Lung (tissue), 12 donors: ENCODE data around the gene SNCA. TPM values are rescaled to one million over a fixed set of nuclear protein-coding genes. Genes with fewer than 3 reads are reported as not detected.

Source experiments
- ATAC-seq: fragments of 200-7000 bp; cut with Tn5 transposase; one replicate; pipeline ENCODE4 v1.9.1; 2020; ENCODE audit warnings: moderate number of reproducible peaks; ENCODE audit not compliant: insufficient read depth, low FRiP score
- DNase-seq, 3 donors: peaks; one replicate each; pipeline ENCODE4 v3.0.0-alpha.2; 2013 to 2017
- H3K27ac ChIP-seq, 2 donors: one replicate each; pipeline ENCODE4 v1.5.1; 2013; ENCODE audit warnings: mild to moderate bottlenecking in 2 of 2, moderate library complexity in 2 of 2, control low read depth in 1 of 2, inconsistent platforms in 1 of 2, low read depth in 1 of 2, low read length in 1 of 2
- H3K27me3 ChIP-seq, 3 donors: one replicate each; pipeline ENCODE4 v1.5.1; 2013; ENCODE audit warnings: low read length in 2 of 3; ENCODE audit not compliant: control insufficient read depth in 3 of 3, insufficient read depth in 3 of 3
- H3K36me3 ChIP-seq, 4 donors: one replicate each; pipeline ENCODE4 v1.5.1; 2013; ENCODE audit warnings: low read length in 4 of 4, mild to moderate bottlenecking in 1 of 4, moderate library complexity in 1 of 4; ENCODE audit not compliant: control insufficient read depth in 4 of 4, insufficient read depth in 4 of 4
- H3K4me1 ChIP-seq, 5 donors: one replicate each; pipeline ENCODE4 v1.5.1; 2013; ENCODE audit warnings: low read length in 5 of 5, mild to moderate bottlenecking in 2 of 5, moderate library complexity in 1 of 5; ENCODE audit not compliant: control insufficient read depth in 5 of 5, insufficient read depth in 5 of 5
- H3K4me3 ChIP-seq: one replicate; pipeline ENCODE4 v1.5.1; 2013; ENCODE audit warnings: mild to moderate bottlenecking, control low read depth, moderate library complexity
- H3K9ac ChIP-seq, 2 donors: one replicate each; pipeline ENCODE4 v1.5.1; 2013; ENCODE audit warnings: low read length in 2 of 2, control low read depth in 1 of 2; ENCODE audit not compliant: insufficient read depth in 1 of 2
- H3K9me3 ChIP-seq, 4 donors: one replicate each; pipeline ENCODE4 v1.5.1; 2013; ENCODE audit warnings: low read length in 3 of 4, mild to moderate bottlenecking in 1 of 4, moderate library complexity in 1 of 4; ENCODE audit not compliant: control insufficient read depth in 4 of 4, insufficient read depth in 3 of 4
- CTCF ChIP-seq: IDR thresholded peaks from 2 replicates; pipeline ENCODE4 v1.5.1; 2012; ENCODE audit warnings: mild to moderate bottlenecking; ENCODE audit errors: control extremely low read depth, extremely low read depth
- WGBS, 2 donors: extraction: QIAGEN DNeasy Blood & Tissue Kit; methylation state at CpG; one replicate each; pipeline ENCODE4 v1.1.7; 2013; 5-methylcytosine and 5-hydroxymethylcytosine counted together
- polyA plus RNA-seq, 2 donors: library from polyadenylated mRNA; stranded (reverse); fragments of 200-250 nt; gene quantifications; one replicate each; pipeline ENCODE4 v1.2.1, GENCODE V29; 2013
- total RNA-seq, 2 donors: library from RNA; depleted of rRNA in 1 of 2; stranded (reverse); fragments of >200 nt in 1 of 2; gene quantifications; one replicate each; pipeline ENCODE4 v1.2.1, GENCODE V29; 2014 to 2021
- donor health status: control.
- donor health status: control.
- donor health status: Bipolar disorder and iron deficiency.
- donor health status: healthy.
- donor health status: DM: yes; HTN: yes; CAD: no.

The SNCA gene
- total and polyA plus RNA-seq, 4 donors: 7.1 to 60.4 (median 12.3) TPM

DNA sequence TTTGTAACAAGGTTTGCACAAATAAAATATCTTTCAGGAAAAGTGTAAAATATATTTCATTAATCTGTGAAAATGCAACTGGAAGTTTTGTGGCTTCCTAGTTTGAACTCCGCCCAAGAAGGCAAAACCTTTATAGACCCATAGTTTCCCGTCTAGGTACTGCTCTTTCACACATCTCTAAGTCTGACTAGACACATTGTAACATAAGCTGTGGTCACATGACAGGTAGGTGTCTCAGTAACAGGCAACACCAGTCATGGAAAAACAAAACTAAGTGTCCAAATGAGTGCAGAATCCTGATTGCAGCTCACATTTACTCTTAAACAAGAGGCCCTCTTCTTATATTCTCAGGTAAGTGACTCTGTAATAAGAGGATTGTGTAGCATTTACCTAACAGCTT is 55.6 kb downstream of the SNCA start:
- Histone ChIP-seq H3K4me3 (no peak overlapping the region), H3K27me3 (no peaks in the 10 kb centered on the region), H3K9me3 (peaks cover 0 to 6% (median 3%) of the 10 kb centered on the region in 4 donors), H3K4me1 (peaks cover 0 to 10% (median 0%) of the 10 kb centered on the region in 5 donors), H3K9ac (no peak overlapping the region), H3K36me3 (no peaks in the 10 kb centered on the region), H3K27ac (no peak overlapping the region)
- DNase-seq (no peak), ATAC-seq (no peak)
- 81 to 87% methylated on average over 2 of the region's 2 CpGs for WGBS, 2 donors
- TF ChIP-seq CTCF: no peak

GRCh38 chr4:89773805-89774204 is 63.2 kb downstream of the SNCA start:
- TF ChIP-seq CTCF: no peak

DNA sequence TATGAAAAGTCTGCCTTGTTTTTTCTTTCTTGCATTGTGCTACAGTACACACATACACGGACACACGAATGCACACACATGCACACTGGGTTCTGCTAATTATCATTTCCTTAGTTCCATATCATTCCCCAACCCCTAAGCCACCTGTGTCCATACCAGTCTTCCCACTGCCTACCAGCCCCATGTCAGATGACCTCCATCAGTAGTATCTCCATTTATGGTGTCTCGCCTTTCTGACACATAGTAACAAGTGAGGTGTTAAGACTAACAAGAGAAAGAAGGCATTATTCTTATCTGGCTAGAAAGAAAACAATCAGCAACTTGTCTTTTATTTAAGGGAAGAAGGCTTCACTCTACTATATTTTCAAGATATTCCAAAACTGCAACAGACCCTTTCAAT is 67.1 kb downstream of the SNCA start:
- TF ChIP-seq CTCF: no peak
- ATAC-seq (no peak), DNase-seq (no peak)
- Histone ChIP-seq H3K27ac (no peak overlapping the region), H3K27me3 (no peaks in the 10 kb centered on the region), H3K9me3 (no peaks in the 10 kb centered on the region), H3K4me3 (no peak overlapping the region), H3K9ac (no peak overlapping the region), H3K4me1 (peaks cover 0 to 17% (median 2%) of the 10 kb centered on the region in 5 donors), H3K36me3 (peaks cover 0 to 6% (median 0%) of the 10 kb centered on the region in 4 donors)
- 95 to 97% methylated on average over 3 of the region's 3 CpGs for WGBS, 2 donors

More at GRCh38 chr4:89773805-89774204, 63.2 kb downstream of the SNCA start:
- Histone ChIP-seq H3K4me1 (no peaks in the 10 kb centered on the region), H3K27ac (no peak overlapping the region), H3K9ac (no peak overlapping the region), H3K36me3 (peaks cover 0 to 11% (median 0%) of the 10 kb centered on the region in 4 donors), H3K27me3 (no peaks in the 10 kb centered on the region), H3K4me3 (no peak overlapping the region), H3K9me3 (peaks cover 0 to 6% (median under 1%) of the 10 kb centered on the region in 4 donors)
- WGBS, 2 donors: 76 to 88% methylated on average over 2 of the region's 2 CpGs
- no peak for ATAC-seq
- DNase-seq: no peak

DNA sequence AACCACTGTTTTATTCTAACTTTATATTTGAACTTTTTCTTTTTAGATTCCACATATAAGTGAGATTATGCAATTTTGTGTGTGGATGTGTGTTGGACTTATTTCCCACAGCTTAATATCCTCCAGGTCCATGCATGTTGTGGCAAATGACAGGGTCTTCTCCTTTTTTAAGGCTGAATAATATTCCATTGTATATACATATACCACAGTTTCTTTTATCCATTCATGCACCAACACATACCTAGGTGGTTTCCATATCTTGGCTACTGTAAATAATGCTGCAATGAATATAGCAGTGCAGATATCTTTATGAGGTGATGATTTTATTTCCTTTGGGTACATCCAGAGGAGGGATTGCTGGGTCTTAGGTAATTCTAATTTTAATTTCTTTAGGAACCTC is 69.0 kb downstream of the SNCA start:
- no peak overlapping the region for H3K9ac ChIP-seq
- peaks cover 0 to 5% (median 0%) of the 10 kb centered on the region in 4 donors for H3K36me3 ChIP-seq
- no peak overlapping the region for H3K4me3 ChIP-seq
- DNase-seq: no peak
- no peak for TF ChIP-seq CTCF
- H3K9me3 ChIP-seq: no peaks in the 10 kb centered on the region
- no peak overlapping the region for H3K27ac ChIP-seq
- no peaks in the 10 kb centered on the region for H3K27me3 ChIP-seq
- no peak for ATAC-seq
- H3K4me1 ChIP-seq: peaks cover 0 to 24% (median 2%) of the 10 kb centered on the region in 5 donors
